WTC11 (cell line): ENCODE results near the gene STRADA. TPM values are rescaled to one million over a fixed set of nuclear protein-coding genes. Genes with fewer than 3 reads are reported as not detected.

Source experiments
- ATAC-seq: fragments of 200-7000 bp; cut with Tn5 transposase; 2 replicates; pipeline ENCODE4 v1.10.0; 2021; ENCODE audit warnings: mild to moderate bottlenecking, moderate library complexity
- CTCF ChIA-PET: fragments of 300-600 bp; sonication (Branson Sonifier 250); formaldehyde crosslinking; loops from one replicate; lab custom pipeline; 2021; ENCODE audit warnings: antibody characterized with exemption; lab: Charles Lee
- POLR2A ChIA-PET: fragments of 350-600 bp; sonication (Branson Sonifier 250); formaldehyde crosslinking; loops from one replicate; lab custom pipeline; 2021; ENCODE audit warnings: antibody characterized with exemption; lab: Charles Lee
- DNase-seq: peaks from one replicate; pipeline ENCODE4 v3.0.0; 2021; ENCODE audit warnings: low spot score
- H3K27ac Mint-ChIP-seq: 2 replicates; pipeline ENCODE4 v1.8.0; 2021; ENCODE audit warnings: mixed read lengths
- H3K27me3 Mint-ChIP-seq: 2 replicates; pipeline ENCODE4 v1.8.0; 2021; ENCODE audit warnings: low read depth, mild to moderate bottlenecking, moderate library complexity, mixed read lengths
- H3K36me3 Mint-ChIP-seq: 2 replicates; pipeline ENCODE4 v1.8.0; 2021; ENCODE audit warnings: mixed read lengths
- H3K4me1 Mint-ChIP-seq: 2 replicates; pipeline ENCODE4 v1.8.0; 2022; ENCODE audit warnings: mixed read lengths
- H3K4me3 Mint-ChIP-seq: 2 replicates; pipeline ENCODE4 v1.8.0; 2021; ENCODE audit warnings: mild to moderate bottlenecking, moderate library complexity, mixed read lengths
- H3K9me3 Mint-ChIP-seq: 2 replicates; pipeline ENCODE4 v1.8.0; 2021; ENCODE audit warnings: mixed read lengths
- CBFB ChIP-seq: sonication (generic); formaldehyde crosslinking; IDR thresholded peaks from 2 replicates; pipeline ENCODE4 v1.8.1; 2022; ENCODE audit warnings: mild to moderate bottlenecking, low read depth, missing genetic modification reagents
- CREB1 ChIP-seq: sonication (generic); formaldehyde crosslinking; IDR thresholded peaks from 2 replicates; pipeline ENCODE4 v1.8.0; 2023; ENCODE audit warnings: mild to moderate bottlenecking, missing genetic modification reagents
- CREM ChIP-seq: sonication (generic); formaldehyde crosslinking; IDR thresholded peaks from 2 replicates; pipeline ENCODE4 v1.8.1; 2022; ENCODE audit warnings: mild to moderate bottlenecking, missing genetic modification reagents, moderate library complexity
- E2F1 ChIP-seq: sonication (generic); formaldehyde crosslinking; IDR thresholded peaks from 2 replicates; pipeline ENCODE4 v1.8.0; 2022; ENCODE audit warnings: mild to moderate bottlenecking, missing genetic modification reagents
- EMX1 ChIP-seq: fragments of 250-450 bp; sonication (Bioruptor Pico); IDR thresholded peaks from 2 replicates; pipeline ENCODE4 v1.8.0; 2021; ENCODE audit warnings: mild to moderate bottlenecking
- ESRRA ChIP-seq: sonication (generic); formaldehyde crosslinking; IDR thresholded peaks from 2 replicates; pipeline ENCODE4 v1.8.1; 2022; ENCODE audit warnings: mild to moderate bottlenecking, missing genetic modification reagents, borderline replicate concordance
- FOXK1 ChIP-seq: sonication (generic); formaldehyde crosslinking; IDR thresholded peaks from 2 replicates; pipeline ENCODE4 v1.8.0; 2022; ENCODE audit warnings: mild to moderate bottlenecking, moderate library complexity, missing genetic modification reagents
- FOXP1 ChIP-seq: sonication (generic); formaldehyde crosslinking; IDR thresholded peaks from 2 replicates; pipeline ENCODE4 v1.8.0; 2022; ENCODE audit warnings: missing genetic modification reagents, mild to moderate bottlenecking, moderate library complexity, borderline replicate concordance
- GABPB1 ChIP-seq: sonication (generic); formaldehyde crosslinking; IDR thresholded peaks from 2 replicates; pipeline ENCODE4 v1.8.1; 2023; ENCODE audit warnings: mild to moderate bottlenecking, missing genetic modification reagents
- GTF2I ChIP-seq: fragments of 250-450 bp; sonication (Bioruptor Pico); conservative IDR thresholded peaks from 2 replicates; pipeline ENCODE4 v1.4.0; 2021; ENCODE audit warnings: mild to moderate bottlenecking
- NFATC4 ChIP-seq: fragments of 250-450 bp; sonication (Bioruptor Pico); IDR thresholded peaks from 2 replicates; pipeline ENCODE4 v1.9.0; 2021; ENCODE audit warnings: mild to moderate bottlenecking
- NFYB ChIP-seq: sonication (generic); formaldehyde crosslinking; conservative IDR thresholded peaks from 2 replicates; pipeline ENCODE4 v1.8.0; 2022; ENCODE audit warnings: low read depth, missing genetic modification reagents
- PRRX2 ChIP-seq: fragments of 250-450 bp; sonication (Bioruptor Pico); IDR thresholded peaks from 2 replicates; pipeline ENCODE4 v1.8.0; 2021; ENCODE audit warnings: mild to moderate bottlenecking
- RORB ChIP-seq: fragments of 250-450 bp; sonication (Bioruptor Pico); IDR thresholded peaks from 2 replicates; pipeline ENCODE4 v1.9.0; 2021; ENCODE audit warnings: mild to moderate bottlenecking
- SMAD4 ChIP-seq: sonication (generic); formaldehyde crosslinking; IDR thresholded peaks from 2 replicates; pipeline ENCODE4 v1.8.0; 2022; ENCODE audit warnings: mild to moderate bottlenecking, missing genetic modification reagents
- TCF7 ChIP-seq: sonication (generic); formaldehyde crosslinking; IDR thresholded peaks from 2 replicates; pipeline ENCODE4 v1.8.0; 2022; ENCODE audit warnings: mild to moderate bottlenecking, low read depth, missing genetic modification reagents, moderate library complexity
- ZNF138 ChIP-seq: sonication (generic); formaldehyde crosslinking; conservative IDR thresholded peaks from 2 replicates; pipeline ENCODE4 v1.8.1; 2022; ENCODE audit warnings: mild to moderate bottlenecking, moderate library complexity, missing genetic modification reagents
- ZNF281 ChIP-seq: sonication (generic); formaldehyde crosslinking; IDR thresholded peaks from 2 replicates; pipeline ENCODE4 v1.8.0; 2023; ENCODE audit warnings: mild to moderate bottlenecking, missing genetic modification reagents
- ZSCAN18 ChIP-seq: fragments of 250-450 bp; sonication (Bioruptor Pico); IDR thresholded peaks from 2 replicates; pipeline ENCODE4 v2.1.2; 2022; ENCODE audit warnings: mild to moderate bottlenecking, moderate library complexity
- total RNA-seq: library from RNA; stranded (reverse); gene quantifications from 3 replicates; pipeline ENCODE4 v1.2.3, GENCODE V29; 2021
- TF ChIP-seq, protein P1 (sequence below): sonication (generic); formaldehyde crosslinking; conservative IDR thresholded peaks from 2 replicates; pipeline ENCODE4 v1.8.1; 2023; ENCODE audit warnings: mild to moderate bottlenecking, low read depth, missing genetic modification reagents, moderate library complexity
- TF ChIP-seq, protein P2 (sequence below): sonication (generic); formaldehyde crosslinking; IDR thresholded peaks from 2 replicates; pipeline ENCODE4 v1.8.1; 2022; ENCODE audit warnings: low read depth, mild to moderate bottlenecking, moderate library complexity, missing genetic modification reagents, borderline replicate concordance
- TF ChIP-seq, protein P3 (sequence below): sonication (generic); formaldehyde crosslinking; IDR thresholded peaks from 2 replicates; pipeline ENCODE4 v1.8.0; 2022; ENCODE audit warnings: mild to moderate bottlenecking, missing genetic modification reagents
- TF ChIP-seq, protein P4 (sequence below): sonication (generic); formaldehyde crosslinking; IDR thresholded peaks from 2 replicates; pipeline ENCODE4 v1.8.1; 2023; ENCODE audit warnings: mild to moderate bottlenecking, missing genetic modification reagents, moderate library complexity

Gene STRADA
- total RNA-seq, 1 experiment from 2014 or later = 36.6 TPM

GRCh38 chr17:63699638-63700527 is 41.7 kb downstream of the STRADA start, which contains the start of gene LIMD2:
TSS of gene LIMD2 (minus strand) at chr17:63700125. CDS start at chr17:63699298, 827 bp downstream.
- Mint-ChIP-seq H3K36me3 (peaks cover 17% of the 10 kb centered on the region), H3K27me3 (peaks cover 6% of the 10 kb centered on the region; the same call in 1 of the 2 replicates), H3K4me1 (peaks cover 49% of the 10 kb centered on the region), H3K9me3 (no peaks in the 10 kb centered on the region), H3K27ac (no peak within 1 kb of the TSS), H3K4me3 (peak within 1 kb of the TSS; percentile 70)
- peak; percentile 9 for ATAC-seq
- no peak for TF ChIP-seq NFATC4 (CRISPR knock-in tag)
- TF ChIP-seq CREM (CRISPR knock-in tag) = no peak
- TF ChIP-seq FOXK1 (CRISPR knock-in tag) = no peak
- no peak for TF ChIP-seq FOXP1 (CRISPR knock-in tag)
- TF ChIP-seq, protein P1, sequence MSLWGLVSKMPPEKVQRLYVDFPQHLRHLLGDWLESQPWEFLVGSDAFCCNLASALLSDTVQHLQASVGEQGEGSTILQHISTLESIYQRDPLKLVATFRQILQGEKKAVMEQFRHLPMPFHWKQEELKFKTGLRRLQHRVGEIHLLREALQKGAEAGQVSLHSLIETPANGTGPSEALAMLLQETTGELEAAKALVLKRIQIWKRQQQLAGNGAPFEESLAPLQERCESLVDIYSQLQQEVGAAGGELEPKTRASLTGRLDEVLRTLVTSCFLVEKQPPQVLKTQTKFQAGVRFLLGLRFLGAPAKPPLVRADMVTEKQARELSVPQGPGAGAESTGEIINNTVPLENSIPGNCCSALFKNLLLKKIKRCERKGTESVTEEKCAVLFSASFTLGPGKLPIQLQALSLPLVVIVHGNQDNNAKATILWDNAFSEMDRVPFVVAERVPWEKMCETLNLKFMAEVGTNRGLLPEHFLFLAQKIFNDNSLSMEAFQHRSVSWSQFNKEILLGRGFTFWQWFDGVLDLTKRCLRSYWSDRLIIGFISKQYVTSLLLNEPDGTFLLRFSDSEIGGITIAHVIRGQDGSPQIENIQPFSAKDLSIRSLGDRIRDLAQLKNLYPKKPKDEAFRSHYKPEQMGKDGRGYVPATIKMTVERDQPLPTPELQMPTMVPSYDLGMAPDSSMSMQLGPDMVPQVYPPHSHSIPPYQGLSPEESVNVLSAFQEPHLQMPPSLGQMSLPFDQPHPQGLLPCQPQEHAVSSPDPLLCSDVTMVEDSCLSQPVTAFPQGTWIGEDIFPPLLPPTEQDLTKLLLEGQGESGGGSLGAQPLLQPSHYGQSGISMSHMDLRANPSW (CRISPR knock-in tag) = no peak
- no peak for TF ChIP-seq ESRRA
- TF ChIP-seq ZNF138 (CRISPR knock-in tag) = 0 out of 2 replicates have a peak, but pooled peaks have one; percentile 2
- TF ChIP-seq RORB (CRISPR knock-in tag) = no peak
- TF ChIP-seq, protein P2, sequence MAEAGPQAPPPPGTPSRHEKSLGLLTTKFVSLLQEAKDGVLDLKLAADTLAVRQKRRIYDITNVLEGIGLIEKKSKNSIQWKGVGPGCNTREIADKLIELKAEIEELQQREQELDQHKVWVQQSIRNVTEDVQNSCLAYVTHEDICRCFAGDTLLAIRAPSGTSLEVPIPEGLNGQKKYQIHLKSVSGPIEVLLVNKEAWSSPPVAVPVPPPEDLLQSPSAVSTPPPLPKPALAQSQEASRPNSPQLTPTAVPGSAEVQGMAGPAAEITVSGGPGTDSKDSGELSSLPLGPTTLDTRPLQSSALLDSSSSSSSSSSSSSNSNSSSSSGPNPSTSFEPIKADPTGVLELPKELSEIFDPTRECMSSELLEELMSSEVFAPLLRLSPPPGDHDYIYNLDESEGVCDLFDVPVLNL = no peak
- TF ChIP-seq, protein P3, sequence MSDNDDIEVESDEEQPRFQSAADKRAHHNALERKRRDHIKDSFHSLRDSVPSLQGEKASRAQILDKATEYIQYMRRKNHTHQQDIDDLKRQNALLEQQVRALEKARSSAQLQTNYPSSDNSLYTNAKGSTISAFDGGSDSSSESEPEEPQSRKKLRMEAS = no peak; the same call in 1 of the 2 replicates
- TF ChIP-seq EMX1 = no peak
- TF ChIP-seq NFYB (CRISPR knock-in tag) = peak; percentile 34; the same call in 1 of the 2 replicates
- TF ChIP-seq GABPB1 = no peak
- TF ChIP-seq PRRX2 (CRISPR knock-in tag) = 0 out of 2 replicates have a peak, but pooled peaks have one; percentile 15
- TF ChIP-seq SMAD4 = no peak
- TF ChIP-seq E2F1 (CRISPR knock-in tag) = no peak
- no peak for TF ChIP-seq TCF7
- TF ChIP-seq ZNF281 = no peak
- TF ChIP-seq ZSCAN18 = no peak
- no peak for TF ChIP-seq GTF2I (CRISPR knock-in tag)
- no peak for TF ChIP-seq CREB1 (CRISPR knock-in tag)
- TF ChIP-seq CBFB (CRISPR knock-in tag) = no peak
- TF ChIP-seq, protein P4, sequence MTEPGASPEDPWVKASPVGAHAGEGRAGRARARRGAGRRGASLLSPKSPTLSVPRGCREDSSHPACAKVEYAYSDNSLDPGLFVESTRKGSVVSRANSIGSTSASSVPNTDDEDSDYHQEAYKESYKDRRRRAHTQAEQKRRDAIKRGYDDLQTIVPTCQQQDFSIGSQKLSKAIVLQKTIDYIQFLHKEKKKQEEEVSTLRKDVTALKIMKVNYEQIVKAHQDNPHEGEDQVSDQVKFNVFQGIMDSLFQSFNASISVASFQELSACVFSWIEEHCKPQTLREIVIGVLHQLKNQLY (CRISPR knock-in tag) = no peak
- peak; percentile 76 for DNase-seq
- CTCF ChIA-PET = interaction anchor here (1.6 to 1.9 kb wide), 2 partner anchors 10 to 274 kb away, joined by 6 to 8 read pairs; no protein-coding TSS in a partner anchor
- POLR2A ChIA-PET = interaction anchor here (1.2 to 2.2 kb wide), 3 partner anchors 21 to 78 kb away, joined by 3 to 8 read pairs (median 7); partner anchors contain the start of genes CCDC47, DDX42 and MAP3K3
